Measurements from ENCODE around the gene MAGEB4.
"Not testable (repeated sequence)": the region's sequence is repeated elsewhere in the genome, so short reads cannot be mapped to it uniquely, and the experiment has no call there.

The MAGEB4 gene

GRCh38 chrX:30241724-30242415 lies at the start of gene MAGEB4:
TSS of gene MAGEB4 (plus strand) at chrX:30242000. CDS start at chrX:30242136, 136 bp downstream.
- no peak for DNase-seq

GRCh38 chrX:30193910-30194309 lies 47.9 kb upstream of the MAGEB4 start:
- DNase-seq, result not testable (repeated sequence)

- DNase-seq, result no peak
Measured at GRCh38 chrX:30196322-30196721, 45.5 kb upstream of the MAGEB4 start.

- no peak for DNase-seq
Measured at GRCh38 chrX:30212172-30212571, 29.6 kb upstream of the MAGEB4 start.

- no peak for DNase-seq
Measured at GRCh38 chrX:30215357-30215843, 26.4 kb upstream of the MAGEB4 start, which contains the start of gene MAGEB2. TSS of gene MAGEB2 (plus strand) at chrX:30215563. CDS start at chrX:30218581, 3,018 bp downstream.

- no peak for DNase-seq
Measured at GRCh38 chrX:30217465-30217864, 24.3 kb upstream of the MAGEB4 start.

- no peak for DNase-seq
Measured at GRCh38 chrX:30219372-30219771, 22.4 kb upstream of the MAGEB4 start.

- no peak for DNase-seq
Measured at GRCh38 chrX:30220661-30221060, 21.1 kb upstream of the MAGEB4 start.

- no peak for DNase-seq
Measured at GRCh38 chrX:30224536-30224935, 17.3 kb upstream of the MAGEB4 start.

GRCh38 chrX:30228526-30228925 lies 13.3 kb upstream of the MAGEB4 start:
- DNase-seq, result no peak

GRCh38 chrX:30230395-30230794 lies 11.4 kb upstream of the MAGEB4 start, which contains the start of gene MAGEB3:
TSS of gene MAGEB3 (plus strand) at chrX:30230657. CDS start at chrX:30235925, 5,268 bp downstream.
- no peak for DNase-seq

GRCh38 chrX:30246769-30247489 lies 5.1 kb downstream of the MAGEB4 start, which contains the start of gene MAGEB1:
TSS of gene MAGEB1 (plus strand) at chrX:30247146. CDS start at chrX:30250494, 3,348 bp downstream.
- no peak for DNase-seq

GRCh38 chrX:30248854-30249253 lies 7.1 kb downstream of the MAGEB4 start:
- DNase-seq, result no peak

- no peak for DNase-seq
Measured at GRCh38 chrX:30253257-30253656, 11.5 kb downstream of the MAGEB4 start.

- DNase-seq, result no peak
Measured at GRCh38 chrX:30259927-30260326, 18.1 kb downstream of the MAGEB4 start.

GRCh38 chrX:30261012-30261411 lies 19.2 kb downstream of the MAGEB4 start:
- no peak for DNase-seq

- DNase-seq, result no peak
Measured at GRCh38 chrX:30262763-30263162, 21.0 kb downstream of the MAGEB4 start.

GRCh38 chrX:30270639-30271038 lies 28.8 kb downstream of the MAGEB4 start:
- no peak for DNase-seq

- DNase-seq, result no peak
Measured at GRCh38 chrX:30275498-30275897, 33.7 kb downstream of the MAGEB4 start.

GRCh38 chrX:30278365-30278764 lies 36.6 kb downstream of the MAGEB4 start:
- DNase-seq, result no peak

- DNase-seq, result no peak
Measured at GRCh38 chrX:30280428-30280827, 38.6 kb downstream of the MAGEB4 start.

GRCh38 chrX:30282527-30282926 lies 40.7 kb downstream of the MAGEB4 start:
- no peak for DNase-seq

- no peak for DNase-seq
Measured at GRCh38 chrX:30283456-30284200, 41.8 kb downstream of the MAGEB4 start.
